Peyer's patch (tissue), 4 donors: Measurements from ENCODE around the gene HSPBP1. TPM values are rescaled to one million over a fixed set of nuclear protein-coding genes. Genes with fewer than 3 reads are reported as not detected.

Source experiments
- DNase-seq, 3 donors: peaks; one replicate each; pipeline ENCODE4 v3.0.0-alpha.2; 2017 to 2019
- H3K27ac ChIP-seq, 4 donors: fragments of 200-600 bp; sonication (generic); one replicate each; pipeline ENCODE4 v1.5.1; 2016 to 2019
- H3K27me3 ChIP-seq, 2 donors: fragments of 200-600 bp; sonication (generic); one replicate each; pipeline ENCODE4 v1.5.1; 2019
- H3K36me3 ChIP-seq, 3 donors: fragments of 200-600 bp; sonication (generic); one replicate each; pipeline ENCODE4 v1.5.1; 2016 to 2019
- H3K4me1 ChIP-seq, 4 donors: fragments of 200-600 bp; sonication (generic); one replicate each; pipeline ENCODE4 v1.5.1; 2016 to 2019
- H3K4me3 ChIP-seq, 4 donors: fragments of 200-600 bp; sonication (generic); 1 replicate in 3 of 4; 2 replicates in 1 of 4; pipeline ENCODE4 v1.5.1; 2016 to 2019; ENCODE audit warnings: mild to moderate bottlenecking in 1 of 4
- H3K9me3 ChIP-seq, 4 donors: fragments of 200-600 bp; sonication (generic); one replicate each; pipeline ENCODE4 v1.5.1; 2016 to 2019; ENCODE audit warnings: mild to moderate bottlenecking in 1 of 4
- POLR2A ChIP-seq, 2 donors: fragments of 450-650 bp; IDR thresholded peaks; one replicate each; pipeline ENCODE4 v1.5.1; 2017; ENCODE audit warnings: antibody characterized with exemption in 2 of 2, mild to moderate bottlenecking in 2 of 2, moderate library complexity in 2 of 2
- total RNA-seq, 4 donors: library from RNA; depleted of rRNA; stranded (reverse); fragments of >200 nt; gene quantifications; one replicate each; pipeline ENCODE4 v1.1.0, GENCODE V29; 2016
- TF ChIP-seq, protein P1 (sequence below), 6 experiments: fragments of 450-650 bp in 4 of 6; fragments of 200-600 bp in 2 of 6; sonication (generic) in 1 of 6; IDR thresholded peaks; one replicate each; pipeline ENCODE4 v1.5.1; 2017 to 2019; ENCODE audit warnings: antibody characterized with exemption in 6 of 6, mild to moderate bottlenecking in 3 of 6, moderate library complexity in 1 of 6

Gene HSPBP1
- total RNA-seq, 4 donors from 2014 or later = 14.4 to 38.0 (median 25.6) TPM

DNA sequence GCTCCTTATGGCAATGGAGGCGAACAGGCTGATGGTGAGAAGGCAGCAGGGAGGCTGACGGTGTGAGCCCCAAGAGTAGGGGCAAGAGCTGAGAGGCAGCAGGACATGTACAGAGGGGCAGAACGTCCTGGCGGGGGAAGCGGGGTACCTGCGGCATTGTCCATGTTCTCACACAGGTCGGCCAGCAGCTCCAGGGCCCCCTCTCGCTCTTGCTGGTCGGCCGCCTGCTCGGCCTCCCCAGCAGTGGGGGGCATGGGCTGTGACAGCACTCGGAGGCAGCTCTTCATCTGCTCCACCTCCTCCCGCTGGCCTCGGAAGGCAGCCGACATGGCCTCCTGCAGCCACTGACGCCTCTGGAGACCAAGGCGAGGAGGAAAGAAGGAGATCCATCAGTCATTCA is 2.4 kb downstream of the HSPBP1 start:
- H3K27me3 ChIP-seq = no peaks in the 10 kb centered on the region
- DNase-seq = no peak
- no peak for TF ChIP-seq POLR2A (IDR thresholded peaks at IDR 0.05)
- TF ChIP-seq, protein P1, sequence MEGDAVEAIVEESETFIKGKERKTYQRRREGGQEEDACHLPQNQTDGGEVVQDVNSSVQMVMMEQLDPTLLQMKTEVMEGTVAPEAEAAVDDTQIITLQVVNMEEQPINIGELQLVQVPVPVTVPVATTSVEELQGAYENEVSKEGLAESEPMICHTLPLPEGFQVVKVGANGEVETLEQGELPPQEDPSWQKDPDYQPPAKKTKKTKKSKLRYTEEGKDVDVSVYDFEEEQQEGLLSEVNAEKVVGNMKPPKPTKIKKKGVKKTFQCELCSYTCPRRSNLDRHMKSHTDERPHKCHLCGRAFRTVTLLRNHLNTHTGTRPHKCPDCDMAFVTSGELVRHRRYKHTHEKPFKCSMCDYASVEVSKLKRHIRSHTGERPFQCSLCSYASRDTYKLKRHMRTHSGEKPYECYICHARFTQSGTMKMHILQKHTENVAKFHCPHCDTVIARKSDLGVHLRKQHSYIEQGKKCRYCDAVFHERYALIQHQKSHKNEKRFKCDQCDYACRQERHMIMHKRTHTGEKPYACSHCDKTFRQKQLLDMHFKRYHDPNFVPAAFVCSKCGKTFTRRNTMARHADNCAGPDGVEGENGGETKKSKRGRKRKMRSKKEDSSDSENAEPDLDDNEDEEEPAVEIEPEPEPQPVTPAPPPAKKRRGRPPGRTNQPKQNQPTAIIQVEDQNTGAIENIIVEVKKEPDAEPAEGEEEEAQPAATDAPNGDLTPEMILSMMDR (IDR thresholded peaks at IDR 0.05) = no peak
- H3K36me3 ChIP-seq = peaks cover 0 to 21% (median 0%) of the 10 kb centered on the region in 3 donors
- H3K4me3 ChIP-seq = no peak overlapping the region
- H3K27ac ChIP-seq = peak overlapping the region in 1 of 4 donors; percentile 68
- H3K9me3 ChIP-seq = no peaks in the 10 kb centered on the region
- H3K4me1 ChIP-seq = peaks cover 4 to 32% (median 21%) of the 10 kb centered on the region in 4 donors

DNA sequence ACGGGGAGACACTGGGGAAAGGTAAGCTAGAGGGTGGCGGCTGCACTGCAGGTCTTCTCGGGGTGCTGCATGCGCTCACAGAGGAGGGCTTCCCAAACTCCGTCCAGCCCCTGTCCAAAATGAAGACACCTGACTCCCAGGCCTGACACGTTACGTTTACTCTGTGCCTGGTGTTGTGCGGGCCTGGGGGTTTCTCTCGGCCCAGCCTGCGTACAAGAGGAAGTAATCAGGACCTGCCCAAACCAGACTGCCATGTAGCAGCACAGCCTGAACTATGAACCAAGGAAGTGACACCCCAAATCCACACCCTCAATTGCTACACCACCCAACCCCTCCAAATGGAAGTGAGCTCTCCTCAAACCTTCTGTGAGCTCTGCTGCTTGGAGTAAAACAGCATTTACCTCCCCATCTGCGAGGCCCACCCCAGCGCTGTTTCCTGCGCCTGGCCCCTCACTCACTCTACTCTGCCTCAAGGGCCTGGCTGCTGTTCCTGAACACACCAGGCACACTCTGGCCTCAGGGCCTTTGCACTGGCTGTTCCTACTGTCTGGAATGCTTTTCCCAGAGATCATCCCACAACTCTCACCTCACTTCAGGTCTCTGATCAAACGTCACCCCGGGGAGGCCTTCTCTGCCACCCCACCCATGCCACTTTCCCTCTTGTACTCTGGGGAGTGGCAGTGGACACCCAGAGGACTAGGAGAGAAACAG is 3.0 kb downstream of the HSPBP1 start:
- DNase-seq = no peak
- Histone ChIP-seq H3K9me3 (no peaks in the 10 kb centered on the region), H3K36me3 (peaks cover 0 to 26% (median 0%) of the 10 kb centered on the region in 3 donors), H3K27me3 (no peaks in the 10 kb centered on the region), H3K27ac (peak overlapping the region; percentile 36 to 68 (median 60)), H3K4me1 (peaks cover 4 to 32% (median 21%) of the 10 kb centered on the region in 4 donors), H3K4me3 (no peak overlapping the region)
- TF ChIP-seq, protein P1 (IDR thresholded peaks at IDR 0.05) = no peak
- no peak for TF ChIP-seq POLR2A (IDR thresholded peaks at IDR 0.05)

DNA sequence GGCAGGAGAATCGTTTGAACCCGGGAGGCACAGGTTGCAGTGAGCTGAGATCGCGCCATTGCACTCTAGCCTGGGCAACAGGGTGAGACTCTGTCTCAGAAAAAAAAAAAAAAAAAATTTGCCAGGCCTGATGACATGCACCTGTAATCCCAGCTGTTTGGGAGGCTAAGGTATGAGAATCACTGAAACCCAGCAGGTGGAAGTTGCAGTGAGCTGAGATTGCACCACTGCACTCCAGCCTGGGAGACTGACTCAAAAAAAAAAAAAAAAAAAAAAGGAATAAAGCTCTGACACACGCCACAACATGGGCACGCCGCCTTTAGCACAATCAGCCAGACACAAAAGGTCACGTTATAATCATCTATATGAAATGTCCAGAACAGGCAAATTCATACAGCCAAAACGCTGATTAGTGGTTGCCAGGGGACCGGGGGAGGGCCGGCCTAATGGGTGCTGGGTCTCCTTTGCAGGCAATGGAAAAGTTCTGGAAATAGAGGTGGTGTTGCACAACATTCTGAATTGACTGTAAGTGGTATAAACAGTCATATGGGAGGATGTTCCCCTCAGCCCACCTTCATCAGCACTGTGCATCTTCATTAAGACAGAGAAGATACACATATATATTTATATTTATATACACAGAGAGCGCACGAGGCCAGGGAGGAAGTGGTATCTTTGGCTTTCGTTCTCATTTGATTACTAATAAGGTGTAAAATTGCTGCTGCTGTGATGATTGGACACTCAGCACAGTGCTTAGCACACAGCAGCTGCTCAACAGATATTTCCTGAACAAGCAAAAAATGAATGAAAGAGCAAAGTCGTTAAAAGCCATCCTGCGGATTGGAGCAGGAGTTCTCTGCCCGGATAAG is 3.8 kb downstream of the HSPBP1 start:
- Histone ChIP-seq H3K4me3 (no peak overlapping the region), H3K9me3 (no peaks in the 10 kb centered on the region), H3K27ac (peak overlapping the region; percentile 36 to 68 (median 60)), H3K36me3 (peaks cover 0 to 32% (median 0%) of the 10 kb centered on the region in 3 donors), H3K4me1 (peaks cover 4 to 32% (median 21%) of the 10 kb centered on the region in 4 donors), H3K27me3 (no peaks in the 10 kb centered on the region)
- no peak for TF ChIP-seq POLR2A (IDR thresholded peaks at IDR 0.05)
- TF ChIP-seq, protein P1 (IDR thresholded peaks at IDR 0.05) = no peak
- peak in 2 of 3 donors; percentile 54 to 61 for DNase-seq

DNA sequence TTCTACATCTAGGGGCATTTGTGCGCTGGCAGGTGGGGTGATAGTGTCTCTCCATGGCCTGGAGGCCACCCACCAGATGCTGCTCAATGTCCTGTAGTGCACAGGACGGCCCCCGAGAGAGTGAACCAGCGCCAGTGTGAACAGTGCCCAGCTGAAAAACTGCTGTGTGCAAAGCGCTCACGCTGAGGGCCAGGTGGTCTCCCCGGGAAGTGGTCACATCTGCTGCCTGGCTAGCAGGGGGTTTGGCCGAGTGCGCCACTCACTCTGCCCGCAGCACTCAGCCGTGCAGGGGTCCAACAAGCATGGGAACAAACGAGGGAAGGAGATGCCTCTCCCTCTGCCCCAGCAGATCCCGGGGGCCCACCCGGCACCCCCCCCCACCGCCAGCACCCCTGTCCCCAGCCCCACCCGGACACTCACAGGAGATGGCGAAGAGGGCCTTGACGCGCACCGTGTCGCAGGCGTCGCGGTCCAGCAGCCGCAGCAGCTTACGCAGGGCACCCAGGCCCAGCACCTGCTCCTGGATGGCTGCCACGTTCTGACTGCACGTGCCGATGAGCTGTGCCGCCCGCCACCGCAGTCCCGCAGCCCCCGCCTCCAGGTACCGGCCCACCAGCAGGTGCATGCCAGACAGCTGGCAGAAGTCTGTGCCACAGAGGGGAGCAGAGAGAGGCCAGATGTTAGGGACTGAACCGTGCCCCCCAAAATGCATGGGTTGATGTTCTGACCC is 5.8 kb downstream of the HSPBP1 start:
- no peak overlapping the region for H3K4me3 ChIP-seq
- peaks cover 0 to 33% (median 0%) of the 10 kb centered on the region in 3 donors for H3K36me3 ChIP-seq
- H3K27ac ChIP-seq = no peak overlapping the region
- H3K27me3 ChIP-seq = no peaks in the 10 kb centered on the region
- no peak for TF ChIP-seq POLR2A (IDR thresholded peaks at IDR 0.05)
- TF ChIP-seq, protein P1 (IDR thresholded peaks at IDR 0.05) = no peak
- H3K9me3 ChIP-seq = no peaks in the 10 kb centered on the region
- DNase-seq = no peak
- peaks cover 1 to 23% (median 12%) of the 10 kb centered on the region in 4 donors for H3K4me1 ChIP-seq

DNA sequence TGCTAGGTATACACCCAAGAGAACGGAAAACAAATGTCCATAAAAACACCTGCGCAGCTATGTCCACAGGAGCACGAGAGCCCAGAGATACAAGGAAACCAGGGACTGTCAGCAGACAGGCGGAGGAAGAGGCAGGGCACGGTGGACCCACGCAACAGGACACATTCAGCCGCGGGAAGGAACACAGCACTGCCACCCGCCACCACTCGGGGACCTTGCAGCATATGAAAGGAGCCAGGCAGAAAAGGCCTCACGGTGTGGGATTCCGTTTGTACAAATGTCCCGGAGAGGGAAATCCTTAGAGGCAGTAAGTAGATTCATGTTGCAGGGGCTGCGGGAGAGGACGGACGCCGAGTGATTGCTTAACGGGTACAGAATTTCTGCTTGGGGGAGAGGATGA is 7.8 kb downstream of the HSPBP1 start:
- Histone ChIP-seq H3K9me3 (no peaks in the 10 kb centered on the region), H3K4me1 (peaks cover 0 to 13% (median 7%) of the 10 kb centered on the region in 4 donors), H3K27ac (no peak overlapping the region), H3K4me3 (no peak overlapping the region), H3K27me3 (no peaks in the 10 kb centered on the region), H3K36me3 (peaks cover 0 to 36% (median 0%) of the 10 kb centered on the region in 3 donors)
- DNase-seq = no peak
- TF ChIP-seq, protein P1 (IDR thresholded peaks at IDR 0.05) = no peak
- no peak for TF ChIP-seq POLR2A (IDR thresholded peaks at IDR 0.05)
